CD14-positive monocyte (primary cell): ENCODE measurements around the gene CPED1. TPM values are rescaled to one million over a fixed set of nuclear protein-coding genes. Genes with fewer than 3 reads are reported as not detected.
"Not testable (repeated sequence)": the region's sequence is repeated elsewhere in the genome, so short reads cannot be mapped to it uniquely, and the experiment has no call there.

Source experiments
- DNase-seq, 3 donors: peaks; one replicate each; pipeline ENCODE4 v3.0.0-alpha.2; 2011 to 2022
- H2AFZ ChIP-seq: 2 replicates; pipeline ENCODE4 v1.6.0; 2012; ENCODE audit warnings: mild to moderate bottlenecking, low read depth, low read length, inconsistent platforms; ENCODE audit not compliant: insufficient read depth, poor library complexity, severe bottlenecking
- H3K27ac ChIP-seq, 2 donors: 1 replicate in 1 of 2; 2 replicates in 1 of 2; pipeline ENCODE4 v1.5.1; 2012 to 2013; ENCODE audit warnings: low read length in 2 of 2, control low read depth in 1 of 2, inconsistent platforms in 1 of 2, low read depth in 1 of 2, mild to moderate bottlenecking in 1 of 2
- H3K27me3 ChIP-seq, 2 donors: one replicate each; pipeline versions ENCODE4 v1.6.0 to v1.6.1; 2011 to 2013; ENCODE audit warnings: low read length in 2 of 2; ENCODE audit not compliant: control insufficient read depth in 2 of 2, insufficient read depth in 2 of 2
- H3K36me3 ChIP-seq, 2 donors: replicated peaks in 1 of 2; 1 replicate in 1 of 2; 2 replicates in 1 of 2; pipeline versions ENCODE4 v1.5.1 to v1.6.1; 2012 to 2013; ENCODE audit warnings: low read length in 2 of 2, control low read depth in 1 of 2, inconsistent platforms in 1 of 2, mild to moderate bottlenecking in 1 of 2; ENCODE audit not compliant: insufficient read depth in 2 of 2, control insufficient read depth in 1 of 2
- H3K4me1 ChIP-seq, 2 donors: 1 replicate in 1 of 2; 2 replicates in 1 of 2; pipeline versions ENCODE4 v1.5.1 to v1.6.1; 2012 to 2013; ENCODE audit warnings: low read length in 2 of 2, control low read depth in 1 of 2, inconsistent platforms in 1 of 2, mild to moderate bottlenecking in 1 of 2, moderate library complexity in 1 of 2; ENCODE audit not compliant: insufficient read depth in 2 of 2, control insufficient read depth in 1 of 2
- H3K4me2 ChIP-seq: replicated peaks from 2 replicates; pipeline ENCODE3; 2012; ENCODE audit warnings: low read length, moderate library complexity, mild to moderate bottlenecking; ENCODE audit not compliant: poor library complexity, severe bottlenecking; ENCODE audit errors: extremely low read depth
- H3K4me3 ChIP-seq, 3 experiments: fragments of 200-600 bp in 1 of 3; sonication (generic) in 1 of 3; replicated peaks in 1 of 3; 1 replicate in 2 of 3; 2 replicates in 1 of 3; pipeline ENCODE4 v1.5.1; 2011 to 2013; ENCODE audit warnings: low read length in 3 of 3, mild to moderate bottlenecking in 3 of 3, control low read depth in 2 of 3, low read depth in 2 of 3, inconsistent platforms in 1 of 3, moderate library complexity in 1 of 3
- H3K79me2 ChIP-seq: 2 replicates; pipeline ENCODE4 v1.6.0; 2012; ENCODE audit warnings: mild to moderate bottlenecking, control low read depth, inconsistent platforms, low read length, moderate library complexity; ENCODE audit not compliant: insufficient read depth
- H3K9ac ChIP-seq: 2 replicates; pipeline ENCODE4 v1.6.0; 2017; ENCODE audit warnings: low read length, mild to moderate bottlenecking; ENCODE audit not compliant: insufficient read depth, poor library complexity, severe bottlenecking
- H3K9me3 ChIP-seq, 2 donors: replicated peaks in 1 of 2; 1 replicate in 1 of 2; 2 replicates in 1 of 2; pipeline versions ENCODE4 v1.5.1 to v1.6.1; 2012 to 2013; ENCODE audit warnings: low read length in 2 of 2, control low read depth in 1 of 2; ENCODE audit not compliant: control insufficient read depth in 1 of 2, insufficient read depth in 1 of 2
- H4K20me1 ChIP-seq: 2 replicates; pipeline ENCODE4 v1.6.0; 2012; ENCODE audit warnings: mild to moderate bottlenecking, low read length, control low read depth, moderate library complexity; ENCODE audit not compliant: insufficient read depth
- H3K27ac Mint-ChIP-seq, 7 donors: one replicate each; pipeline ENCODE4 v1.8.0; 2020; ENCODE audit warnings: mild to moderate bottlenecking in 7 of 7, mixed read lengths in 7 of 7, moderate library complexity in 6 of 7, inconsistent platforms in 2 of 7
- H3K27me3 Mint-ChIP-seq, 3 donors: one replicate each; pipeline ENCODE4 v1.8.0; 2021 to 2022; ENCODE audit warnings: low read depth in 3 of 3, mild to moderate bottlenecking in 3 of 3, mixed read lengths in 3 of 3, moderate library complexity in 3 of 3, inconsistent platforms in 1 of 3
- H3K36me3 Mint-ChIP-seq, 2 donors: one replicate each; pipeline ENCODE4 v1.8.0; 2020; ENCODE audit warnings: mixed read lengths in 2 of 2, inconsistent platforms in 1 of 2, mild to moderate bottlenecking in 1 of 2
- H3K4me1 Mint-ChIP-seq: one replicate; pipeline ENCODE4 v1.8.0; 2020; ENCODE audit warnings: mild to moderate bottlenecking, mixed read lengths
- H3K4me3 Mint-ChIP-seq, 2 donors: one replicate each; pipeline ENCODE4 v1.8.0; 2020; ENCODE audit warnings: mild to moderate bottlenecking in 2 of 2, mixed read lengths in 2 of 2, moderate library complexity in 1 of 2
- H3K9me3 Mint-ChIP-seq, 7 donors: one replicate each; pipeline ENCODE4 v1.8.0; 2020 to 2022; ENCODE audit warnings: mixed read lengths in 7 of 7, mild to moderate bottlenecking in 6 of 7, moderate library complexity in 6 of 7, inconsistent platforms in 2 of 7
- WGBS: methylation state at CpG from one replicate; pipeline ENCODE4 v1.1.5; 2013; ENCODE audit warnings: missing lambda C conversion rate; ENCODE audit not compliant: insufficient coverage; 5-methylcytosine and 5-hydroxymethylcytosine counted together
- intact Hi-C, 2 donors: fragments of 100-400 bp; cut with micrococcal nuclease; formaldehyde crosslinking; loops; one replicate each; pipeline versions ENCODE4 v1.15.0 to v1.15.1; 2023
- polyA plus RNA-seq, 3 donors: library from polyadenylated mRNA; depleted of rRNA in 1 of 3; unstranded in 2 of 3; stranded (reverse) in 1 of 3; fragments of 300-500 nt in 2 of 3; fragments of >200 nt in 1 of 3; fragmentation: Illumina TruSeq in 2 of 3; gene quantifications; 1 replicate in 2 of 3; 2 replicates in 1 of 3; pipeline ENCODE4 v1.2.3, GENCODE V29; 2012 to 2021
- TF ChIP-seq, protein P1 (sequence below): fragments of 200-600 bp; IDR thresholded peaks from one replicate; pipeline ENCODE4 v1.8.0; 2022; ENCODE audit warnings: antibody characterized with exemption, mild to moderate bottlenecking

The CPED1 gene
- polyA plus RNA-seq, 3 donors = 9.8 to 30.0 (median 20.4) TPM

DNA sequence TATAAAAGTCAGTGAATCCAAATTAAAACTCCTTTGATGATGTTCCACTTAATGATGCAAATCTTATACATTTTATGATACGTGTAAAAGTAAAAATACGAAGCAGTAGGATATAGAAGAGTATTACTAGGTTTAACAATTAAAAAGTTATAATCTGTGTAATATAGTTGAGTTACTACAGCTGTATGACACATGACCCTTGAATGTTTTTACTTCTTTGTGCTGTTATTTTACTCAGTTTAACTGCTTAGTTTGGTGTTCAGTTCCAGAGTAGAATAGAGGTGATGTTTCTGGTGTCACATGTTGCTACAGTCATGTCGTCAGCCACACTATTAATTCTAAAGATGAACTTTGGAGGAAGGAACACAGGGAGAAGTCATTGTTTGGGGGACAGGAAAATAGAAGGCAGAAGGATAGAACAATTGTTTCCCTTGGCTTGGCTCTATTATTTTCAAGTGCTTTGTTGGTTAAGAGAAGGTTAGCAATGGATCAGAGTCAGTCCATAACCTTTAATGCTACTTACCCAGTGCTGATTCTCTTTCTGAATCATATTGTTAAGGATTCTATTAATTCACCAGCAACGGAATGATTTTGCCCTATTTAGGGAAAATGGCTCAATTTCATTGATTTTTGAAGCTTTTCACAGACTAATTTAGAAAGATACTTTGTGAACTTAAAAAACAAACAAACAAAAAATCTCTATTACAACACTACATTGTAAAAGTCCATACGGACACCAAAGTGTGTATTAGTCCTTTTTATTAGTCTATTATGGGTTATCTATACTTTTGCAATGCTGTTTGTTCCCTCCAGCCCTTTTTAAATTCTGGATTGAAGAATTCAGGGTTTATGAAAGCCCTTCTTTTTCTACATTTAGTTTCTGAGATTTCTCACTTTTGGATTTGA, 73.4 kb downstream of the CPED1 start:
- Histone ChIP-seq H3K27ac (no peak overlapping the region), H3K36me3 (no peaks in the 10 kb centered on the region), H3K27me3 (no peaks in the 10 kb centered on the region), H3K79me2 (no peaks in the 10 kb centered on the region), H3K4me2 (no peak overlapping the region), H3K9me3 (no peaks in the 10 kb centered on the region), H2AFZ (no peak overlapping the region), H3K4me3 (no peak overlapping the region), H3K9ac (no peak overlapping the region), H3K4me1 (no peaks in the 10 kb centered on the region), H4K20me1 (no peaks in the 10 kb centered on the region)
- WGBS = no CpG with 5 or more reads among the region's 5 CpGs
- no peak for DNase-seq
- TF ChIP-seq, protein P1, sequence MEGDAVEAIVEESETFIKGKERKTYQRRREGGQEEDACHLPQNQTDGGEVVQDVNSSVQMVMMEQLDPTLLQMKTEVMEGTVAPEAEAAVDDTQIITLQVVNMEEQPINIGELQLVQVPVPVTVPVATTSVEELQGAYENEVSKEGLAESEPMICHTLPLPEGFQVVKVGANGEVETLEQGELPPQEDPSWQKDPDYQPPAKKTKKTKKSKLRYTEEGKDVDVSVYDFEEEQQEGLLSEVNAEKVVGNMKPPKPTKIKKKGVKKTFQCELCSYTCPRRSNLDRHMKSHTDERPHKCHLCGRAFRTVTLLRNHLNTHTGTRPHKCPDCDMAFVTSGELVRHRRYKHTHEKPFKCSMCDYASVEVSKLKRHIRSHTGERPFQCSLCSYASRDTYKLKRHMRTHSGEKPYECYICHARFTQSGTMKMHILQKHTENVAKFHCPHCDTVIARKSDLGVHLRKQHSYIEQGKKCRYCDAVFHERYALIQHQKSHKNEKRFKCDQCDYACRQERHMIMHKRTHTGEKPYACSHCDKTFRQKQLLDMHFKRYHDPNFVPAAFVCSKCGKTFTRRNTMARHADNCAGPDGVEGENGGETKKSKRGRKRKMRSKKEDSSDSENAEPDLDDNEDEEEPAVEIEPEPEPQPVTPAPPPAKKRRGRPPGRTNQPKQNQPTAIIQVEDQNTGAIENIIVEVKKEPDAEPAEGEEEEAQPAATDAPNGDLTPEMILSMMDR = no peak
- no peak overlapping the region for H3K27ac Mint-ChIP-seq
- intact Hi-C loops = no loop called here
- H3K4me1 Mint-ChIP-seq = no peaks in the 10 kb centered on the region
- H3K27me3 Mint-ChIP-seq = peaks cover 0 to 4% (median 1%) of the 10 kb centered on the region in 3 donors
- no peak overlapping the region for H3K4me3 Mint-ChIP-seq
- H3K9me3 Mint-ChIP-seq = no peaks in the 10 kb centered on the region
- no peaks in the 10 kb centered on the region for H3K36me3 Mint-ChIP-seq

DNA sequence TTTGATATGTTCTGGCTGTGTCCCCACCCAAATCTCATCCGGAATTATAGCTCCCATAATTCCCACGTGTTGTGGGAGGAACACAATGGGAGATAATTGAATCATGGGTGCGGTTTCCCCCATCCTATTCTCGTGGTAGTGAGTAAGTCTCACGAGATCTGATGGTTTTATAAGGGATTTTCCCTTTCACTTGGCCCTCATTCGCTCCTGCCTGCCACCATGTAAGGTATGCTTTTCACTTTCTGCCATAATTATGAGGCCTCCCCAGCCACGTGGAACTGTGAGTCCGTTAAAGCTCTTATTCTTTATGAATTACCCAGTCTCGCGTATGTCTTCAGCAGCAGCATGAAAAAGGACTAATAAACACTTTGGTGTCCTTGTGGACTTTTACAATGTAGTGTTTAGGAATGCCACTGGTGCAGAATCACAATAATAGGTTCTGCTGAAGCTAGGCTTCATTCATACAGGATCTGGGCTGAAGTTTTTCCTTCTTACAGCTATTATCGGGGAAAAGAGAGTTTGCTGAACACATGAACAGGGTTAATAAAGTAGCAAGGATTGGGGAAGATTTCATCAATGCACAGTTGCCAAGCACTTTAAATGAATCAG, 74.3 kb downstream of the CPED1 start:
- Histone ChIP-seq H2AFZ (no peak overlapping the region), H4K20me1 (no peaks in the 10 kb centered on the region), H3K9ac (no peak overlapping the region), H3K9me3 (no peaks in the 10 kb centered on the region), H3K36me3 (no peaks in the 10 kb centered on the region), H3K79me2 (no peaks in the 10 kb centered on the region), H3K27me3 (no peaks in the 10 kb centered on the region), H3K27ac (no peak overlapping the region), H3K4me3 (no peak overlapping the region), H3K4me1 (no peaks in the 10 kb centered on the region), H3K4me2 (no peak overlapping the region)
- Mint-ChIP-seq H3K4me3 (no peak overlapping the region), H3K9me3 (no peaks in the 10 kb centered on the region), H3K4me1 (no peaks in the 10 kb centered on the region), H3K27ac (no peak overlapping the region), H3K27me3 (peaks cover 0 to 4% (median 1%) of the 10 kb centered on the region in 3 donors), H3K36me3 (no peaks in the 10 kb centered on the region)
- TF ChIP-seq, protein P1 = no peak
- intact Hi-C loops = no loop called here
- 100% methylated on average over 1 of the region's 11 CpGs for WGBS
- no peak for DNase-seq

DNA sequence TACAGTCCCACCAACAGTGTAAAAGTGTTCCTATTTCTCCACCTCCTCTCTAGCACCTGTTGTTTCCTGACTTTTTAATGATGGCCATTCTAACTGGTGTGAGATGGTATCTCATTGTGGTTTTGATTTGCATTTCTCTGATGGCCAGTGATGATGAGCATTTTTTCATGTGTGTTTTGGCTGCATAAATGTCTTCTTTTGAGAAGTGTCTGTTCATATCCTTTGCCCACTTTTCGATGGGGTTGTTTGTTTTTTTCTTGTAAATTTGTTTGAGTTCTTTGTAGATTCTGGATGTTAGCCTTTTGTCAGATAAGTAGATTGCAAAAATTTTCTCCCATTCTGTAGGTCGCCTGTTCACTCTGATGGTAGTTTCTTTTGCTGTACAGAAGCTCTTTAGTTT, 79.2 kb downstream of the CPED1 start:
- H2AFZ ChIP-seq, H3K27me3 ChIP-seq, H3K27me3 Mint-ChIP-seq, H3K4me2 ChIP-seq, H3K27ac ChIP-seq, intact Hi-C loops, H4K20me1 ChIP-seq, H3K27ac Mint-ChIP-seq, H3K36me3 Mint-ChIP-seq, H3K9me3 Mint-ChIP-seq, H3K4me1 ChIP-seq, H3K4me3 ChIP-seq, H3K9ac ChIP-seq, H3K4me1 Mint-ChIP-seq, H3K79me2 ChIP-seq, DNase-seq, H3K4me3 Mint-ChIP-seq, H3K36me3 ChIP-seq, H3K9me3 ChIP-seq: not testable (repeated sequence)
- WGBS = no CpG with 5 or more reads among the region's 2 CpGs
